GM13976 (cell line): Measurements from ENCODE around the gene SLC25A3.
A peak's percentile ranks its signal among the peaks of the same experiment; 100 is the strongest.

ENCODE experiments used
- DNase-seq: peaks from one replicate; pipeline ENCODE4 v3.0.0; 2012; ENCODE audit warnings: low spot score
- in situ Hi-C: fragments of 300-500 bp; cut with MboI; formaldehyde crosslinking; loops from one replicate; pipeline ENCODE4 v1.12.0; 2022; ENCODE audit warnings: low sequenced_read_pairs, mixed read lengths, inconsistent platforms; ENCODE audit not compliant: unreplicated experiment
- TF ChIP-seq, protein P1 (sequence below): IDR thresholded peaks from 2 replicates; pipeline ENCODE4 v1.5.1; 2012; ENCODE audit warnings: borderline replicate concordance, mild to moderate bottlenecking; ENCODE audit not compliant: insufficient read depth; ENCODE audit errors: extremely low read depth, missing control alignments, control extremely low read depth

SLC25A3 gene

DNA sequence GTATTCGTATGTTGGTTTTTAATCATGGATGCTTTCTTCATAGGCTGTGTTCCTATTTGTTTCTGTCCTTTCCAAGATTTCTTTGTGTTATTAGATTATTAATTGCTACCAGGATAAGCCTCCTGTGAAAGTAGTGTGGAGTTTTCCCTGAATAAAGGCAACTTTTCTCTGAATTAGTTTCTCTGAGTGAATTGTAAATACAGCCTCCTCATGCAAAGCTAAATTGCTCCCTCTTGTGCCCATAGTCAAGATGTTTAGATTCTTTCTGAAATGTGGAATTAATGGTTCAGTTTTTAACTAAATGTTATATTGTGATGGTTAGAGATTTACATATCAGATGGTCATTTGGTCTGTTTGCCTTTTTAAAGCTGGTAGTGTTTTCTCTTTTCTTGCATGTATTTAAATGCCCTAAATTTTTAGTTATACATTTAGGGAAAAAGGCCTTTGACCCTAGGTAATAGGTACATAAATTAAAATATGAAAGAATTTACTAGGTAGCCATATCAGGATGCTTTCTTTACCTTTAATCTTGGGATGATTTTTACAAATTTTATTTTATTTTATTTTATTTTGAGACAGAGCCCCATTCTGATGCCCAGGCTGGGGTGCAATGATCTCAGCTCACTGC lies 60.5 kb downstream of the SLC25A3 start:
- TF ChIP-seq, protein P1, sequence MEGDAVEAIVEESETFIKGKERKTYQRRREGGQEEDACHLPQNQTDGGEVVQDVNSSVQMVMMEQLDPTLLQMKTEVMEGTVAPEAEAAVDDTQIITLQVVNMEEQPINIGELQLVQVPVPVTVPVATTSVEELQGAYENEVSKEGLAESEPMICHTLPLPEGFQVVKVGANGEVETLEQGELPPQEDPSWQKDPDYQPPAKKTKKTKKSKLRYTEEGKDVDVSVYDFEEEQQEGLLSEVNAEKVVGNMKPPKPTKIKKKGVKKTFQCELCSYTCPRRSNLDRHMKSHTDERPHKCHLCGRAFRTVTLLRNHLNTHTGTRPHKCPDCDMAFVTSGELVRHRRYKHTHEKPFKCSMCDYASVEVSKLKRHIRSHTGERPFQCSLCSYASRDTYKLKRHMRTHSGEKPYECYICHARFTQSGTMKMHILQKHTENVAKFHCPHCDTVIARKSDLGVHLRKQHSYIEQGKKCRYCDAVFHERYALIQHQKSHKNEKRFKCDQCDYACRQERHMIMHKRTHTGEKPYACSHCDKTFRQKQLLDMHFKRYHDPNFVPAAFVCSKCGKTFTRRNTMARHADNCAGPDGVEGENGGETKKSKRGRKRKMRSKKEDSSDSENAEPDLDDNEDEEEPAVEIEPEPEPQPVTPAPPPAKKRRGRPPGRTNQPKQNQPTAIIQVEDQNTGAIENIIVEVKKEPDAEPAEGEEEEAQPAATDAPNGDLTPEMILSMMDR: peak; percentile 45
- in situ Hi-C loops: no loop called here
- peak; percentile 55 for DNase-seq
